NCI-H82 treated with DMSO at 0.1 percent for 48 hours (cell line): ENCODE data around the gene CDHR5.

Experiments used
- DNase-seq: peaks from one replicate; lab custom pipeline; 2025; ENCODE audit not compliant: unreplicated experiment; lab: John Stamatoyannopoulos, UW

The CDHR5 gene

DNA sequence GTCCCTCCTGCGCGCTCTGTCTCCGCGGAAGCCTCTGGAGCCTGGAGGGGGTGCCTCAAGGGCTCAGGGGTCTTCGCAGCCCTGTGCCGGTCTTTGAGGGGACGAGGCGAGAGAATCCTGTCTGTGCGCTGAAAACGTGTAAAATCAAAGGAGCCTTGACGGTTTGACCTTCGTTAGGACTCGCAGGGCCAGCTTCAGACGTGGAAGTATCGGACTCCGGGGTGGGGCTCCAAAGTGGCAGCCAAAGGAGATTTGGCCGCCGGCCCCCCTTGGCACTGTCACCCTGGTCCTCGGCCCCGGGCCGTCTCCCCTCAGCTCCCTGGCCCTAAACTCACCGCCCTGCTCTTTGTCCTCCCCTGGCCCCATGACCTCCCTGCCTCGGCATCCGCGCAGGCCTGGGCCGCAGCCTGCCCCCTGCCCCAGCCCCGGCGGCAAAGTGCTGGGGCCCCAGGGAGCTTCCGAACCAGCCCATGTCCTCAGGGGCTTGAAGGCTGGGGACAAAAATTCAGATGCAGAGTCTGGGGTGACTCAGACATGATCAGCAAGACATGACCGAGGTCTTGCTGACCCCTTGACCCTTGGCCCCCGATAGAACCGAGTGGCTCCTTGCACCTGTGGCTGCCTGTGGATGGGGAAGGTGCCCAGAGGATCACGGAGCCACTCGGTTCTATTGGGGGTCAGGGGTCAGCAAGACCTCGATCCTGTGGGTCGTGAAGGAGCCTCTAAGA, 55.4 kb downstream of the CDHR5 start:
- no peak for DNase-seq

DNA sequence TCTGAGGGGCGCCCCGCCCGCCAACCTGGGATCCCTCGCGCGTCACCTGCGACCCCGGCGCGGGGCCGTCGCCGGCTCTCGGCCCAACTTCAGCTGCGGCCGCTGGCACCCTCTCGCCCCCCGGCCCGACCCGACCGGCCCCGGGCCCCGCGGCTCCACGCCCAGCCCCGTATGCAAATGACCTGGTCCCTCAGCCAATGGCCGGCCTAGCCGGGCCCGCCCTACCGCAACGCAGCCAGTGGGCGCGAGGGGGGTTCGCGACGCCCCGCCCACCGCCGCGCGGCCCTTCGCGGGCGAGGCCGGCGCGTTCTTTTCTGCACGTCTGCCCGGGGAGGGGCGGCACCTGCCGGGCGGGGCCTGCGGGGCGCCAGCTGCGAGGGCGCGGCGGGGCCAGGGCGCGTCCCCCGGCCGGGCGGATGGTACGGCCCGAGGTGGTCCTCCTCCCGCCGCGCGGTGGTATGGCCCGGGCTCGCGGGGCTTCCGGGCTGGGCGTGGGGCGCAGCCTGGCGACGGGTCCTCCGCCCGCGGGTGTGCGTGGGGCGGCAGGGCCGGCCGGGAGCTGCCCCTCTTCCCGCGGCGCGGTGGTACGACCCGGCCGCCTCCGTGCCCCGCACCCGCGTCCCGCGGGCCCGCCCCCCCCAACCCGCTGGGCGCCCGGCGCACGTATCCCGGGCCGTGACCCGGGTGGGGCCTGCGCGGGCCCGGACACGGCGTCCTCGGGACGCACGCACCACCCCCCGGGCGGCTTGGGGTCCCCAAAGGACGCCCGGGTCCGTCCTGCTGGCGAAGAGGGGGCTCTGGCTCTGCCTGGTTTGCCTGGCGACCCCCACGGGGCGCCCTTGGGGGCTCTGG, 56.2 kb downstream of the CDHR5 start:
- peak; percentile 69 for DNase-seq

DNA sequence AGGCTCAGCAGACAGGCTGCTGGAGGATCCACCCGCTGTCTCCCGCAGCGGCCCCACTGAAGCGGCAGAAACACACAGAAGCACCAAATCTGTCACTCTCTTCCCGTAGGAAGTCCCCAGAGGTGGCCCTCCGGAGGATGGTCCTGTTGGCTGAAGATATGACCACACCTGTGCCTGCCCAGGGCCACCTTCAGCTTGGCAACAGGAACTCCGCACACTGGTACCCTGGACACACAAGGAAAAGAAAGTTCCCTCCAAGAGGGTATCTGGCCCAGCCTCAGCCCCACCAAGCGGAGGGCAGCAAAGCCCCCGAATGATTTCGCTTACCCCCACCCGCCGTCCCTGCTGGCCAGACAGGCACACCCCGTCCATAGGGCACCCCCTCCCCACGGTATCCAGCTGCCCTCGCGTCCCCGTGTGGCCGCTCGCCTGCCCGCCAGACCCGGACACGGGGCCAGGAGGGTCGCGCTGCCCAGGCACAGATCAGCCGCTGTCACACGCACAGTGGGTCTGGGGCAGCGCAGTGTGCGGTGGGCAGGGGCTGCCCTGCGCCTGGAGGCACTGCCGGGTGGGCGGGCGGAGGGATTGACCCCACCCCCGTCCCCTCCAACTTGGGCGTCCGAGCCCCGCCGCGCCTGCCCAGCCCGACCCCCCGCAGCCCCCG, 57.0 kb downstream of the CDHR5 start:
- no peak for DNase-seq

DNA sequence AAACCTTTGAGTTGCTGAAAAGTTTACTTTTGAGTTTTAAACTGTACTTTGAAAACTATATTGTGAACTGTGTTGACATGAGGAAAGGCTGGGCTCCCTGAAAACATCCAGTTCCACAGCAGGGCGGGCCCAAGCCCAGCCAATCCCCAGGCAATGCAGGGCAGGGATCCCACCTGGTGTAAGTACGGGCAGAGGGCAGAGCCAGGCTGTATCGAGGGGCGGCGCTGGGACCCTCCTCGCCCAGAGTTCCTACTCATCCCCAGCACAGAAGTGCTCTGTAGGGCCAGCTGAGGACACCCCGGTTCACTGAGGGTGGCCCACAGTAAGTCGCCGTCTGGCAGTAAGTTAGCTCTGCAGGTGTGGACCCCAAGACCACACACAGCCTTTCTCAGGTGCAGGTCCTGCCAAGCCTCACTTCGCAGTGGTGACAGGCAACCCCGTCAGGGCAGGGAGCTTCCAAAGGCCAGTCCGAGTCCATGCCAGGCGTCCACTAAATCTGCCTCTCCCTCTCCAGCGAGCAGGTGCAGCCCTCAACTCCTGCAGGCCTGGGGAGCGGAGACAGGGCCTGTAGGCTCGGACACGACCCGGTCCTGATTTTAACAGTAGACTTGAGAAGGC, 57.6 kb downstream of the CDHR5 start:
- no peak for DNase-seq
